Head of caudate nucleus (tissue), 42 donors: ENCODE data around the gene PCDHA6.
"Not testable (repeated sequence)": the region's sequence is repeated elsewhere in the genome, so short reads cannot be mapped to it uniquely, and the experiment has no call there.

Experiments
- DNase-seq, 42 donors: peaks; one replicate each; pipeline versions ENCODE4 v3.0.0 to v3.0.0-alpha.2; 2020 to 2021; ENCODE audit warnings: mixed read lengths in 7 of 42
- intact Hi-C: fragments of 100-400 bp; cut with DNase I; formaldehyde crosslinking; loops from one replicate; pipeline ENCODE4 v1.15.0; 2022

The PCDHA6 gene

DNA sequence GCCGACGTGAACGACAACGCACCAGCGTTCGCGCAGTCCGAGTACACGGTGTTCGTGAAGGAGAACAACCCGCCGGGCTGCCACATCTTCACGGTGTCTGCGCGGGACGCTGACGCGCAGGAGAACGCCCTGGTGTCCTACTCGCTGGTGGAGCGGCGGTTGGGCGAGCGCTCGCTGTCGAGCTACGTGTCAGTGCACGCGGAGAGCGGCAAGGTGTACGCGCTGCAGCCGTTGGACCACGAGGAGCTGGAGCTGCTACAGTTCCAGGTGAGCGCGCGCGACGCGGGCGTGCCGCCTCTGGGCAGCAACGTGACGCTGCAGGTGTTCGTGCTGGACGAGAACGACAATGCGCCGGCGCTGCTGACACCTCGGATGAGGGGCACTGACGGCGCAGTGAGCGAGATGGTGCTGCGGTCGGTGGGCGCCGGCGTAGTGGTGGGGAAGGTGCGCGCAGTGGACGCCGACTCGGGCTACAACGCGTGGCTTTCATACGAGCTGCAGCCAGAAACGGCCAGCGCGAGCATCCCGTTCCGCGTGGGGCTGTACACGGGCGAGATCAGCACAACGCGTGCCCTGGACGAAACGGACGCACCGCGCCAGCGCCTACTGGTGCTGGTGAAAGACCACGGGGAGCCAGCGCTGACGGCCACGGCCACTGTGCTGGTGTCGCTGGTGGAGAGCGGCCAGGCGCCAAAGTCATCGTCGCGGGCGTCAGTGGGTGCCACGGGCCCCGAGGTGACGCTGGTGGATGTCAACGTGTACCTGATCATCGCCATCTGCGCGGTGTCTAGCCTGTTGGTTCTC, 22.3 kb downstream of the PCDHA6 start:
- intact Hi-C loops, DNase-seq: not testable (repeated sequence)

DNA sequence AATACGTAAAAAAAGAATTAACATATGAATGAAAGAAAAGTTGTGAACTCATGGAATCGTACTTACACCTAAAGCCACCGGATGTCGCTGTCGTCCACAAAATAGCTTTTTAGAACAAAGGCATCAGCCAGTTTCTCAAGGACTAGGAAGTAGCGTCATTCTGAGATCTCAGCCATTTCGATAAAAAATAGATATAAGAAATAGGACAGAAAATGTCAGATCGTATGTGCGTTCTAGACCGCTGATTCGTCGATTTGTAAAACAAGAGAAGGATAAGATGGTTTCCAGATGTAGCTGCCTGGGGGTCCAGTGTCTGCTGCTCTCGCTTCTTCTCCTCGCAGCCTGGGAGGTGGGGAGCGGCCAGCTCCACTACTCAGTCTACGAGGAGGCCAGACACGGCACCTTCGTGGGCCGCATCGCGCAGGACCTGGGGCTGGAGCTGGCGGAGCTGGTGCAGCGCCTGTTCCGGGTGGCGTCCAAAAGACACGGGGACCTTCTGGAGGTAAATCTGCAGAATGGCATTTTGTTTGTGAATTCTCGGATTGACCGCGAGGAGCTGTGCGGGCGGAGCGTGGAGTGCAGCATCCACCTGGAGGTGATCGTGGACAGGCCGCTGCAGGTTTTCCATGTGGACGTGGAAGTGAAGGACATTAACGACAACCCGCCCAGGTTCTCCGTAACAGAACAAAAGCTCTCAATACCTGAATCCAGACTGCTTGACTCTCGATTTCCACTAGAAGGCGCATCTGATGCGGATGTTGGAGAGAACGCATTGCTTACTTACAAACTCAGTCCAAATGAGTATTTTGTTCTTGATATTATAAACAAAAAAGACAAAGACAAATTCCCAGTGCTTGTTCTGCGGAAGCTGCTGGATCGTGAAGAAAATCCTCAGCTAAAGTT, 28.3 kb downstream of the PCDHA6 start, which contains the start of gene PCDHA10:
PCDHA10 (plus strand) TSS at position 126 of the 903 bp plus-strand sequence; CDS start at position 278, 152 bp downstream.
- intact Hi-C loops, result no loop called here
- DNase-seq, result peak in 9 of 42 donors; percentile 20 to 48 (median 38)

DNA sequence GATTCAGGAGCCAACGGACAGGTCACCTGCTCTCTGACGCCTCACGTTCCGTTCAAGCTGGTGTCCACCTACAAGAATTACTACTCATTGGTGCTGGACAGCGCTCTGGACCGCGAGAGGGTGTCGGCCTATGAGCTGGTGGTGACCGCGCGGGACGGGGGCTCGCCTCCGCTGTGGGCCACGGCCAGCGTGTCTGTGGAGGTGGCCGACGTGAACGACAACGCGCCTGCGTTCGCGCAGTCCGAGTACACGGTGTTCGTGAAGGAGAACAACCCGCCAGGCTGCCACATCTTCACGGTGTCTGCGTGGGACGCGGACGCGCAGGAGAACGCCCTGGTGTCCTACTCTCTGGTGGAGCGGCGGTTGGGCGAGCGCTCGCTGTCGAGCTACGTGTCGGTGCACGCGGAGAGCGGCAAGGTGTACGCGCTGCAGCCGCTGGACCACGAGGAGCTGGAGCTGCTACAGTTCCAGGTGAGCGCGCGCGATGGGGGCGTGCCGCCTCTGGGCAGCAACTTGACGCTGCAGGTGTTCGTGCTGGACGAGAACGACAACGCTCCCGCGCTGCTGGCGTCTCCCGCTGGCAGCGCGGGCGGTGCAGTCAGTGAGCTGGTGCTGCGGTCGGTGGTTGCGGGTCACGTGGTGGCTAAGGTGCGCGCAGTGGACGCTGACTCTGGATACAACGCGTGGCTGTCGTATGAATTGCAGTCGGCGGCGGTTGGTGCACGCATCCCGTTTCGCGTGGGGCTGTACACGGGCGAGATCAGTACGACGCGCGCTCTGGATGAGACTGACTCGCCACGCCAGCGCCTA, 29.6 kb downstream of the PCDHA6 start:
- DNase-seq, result no peak
- intact Hi-C loops, result no loop called here

DNA sequence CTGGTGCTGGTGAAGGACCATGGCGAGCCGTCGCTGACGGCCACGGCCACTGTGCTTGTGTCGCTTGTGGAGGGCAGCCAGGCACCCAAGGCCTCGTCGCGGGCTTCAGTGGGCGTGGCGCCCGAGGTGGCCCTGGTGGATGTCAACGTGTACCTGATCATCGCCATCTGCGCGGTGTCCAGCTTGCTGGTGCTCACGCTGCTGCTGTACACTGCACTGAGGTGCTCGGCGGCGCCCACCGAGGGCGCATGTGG, 30.2 kb downstream of the PCDHA6 start:
- no peak for DNase-seq
- intact Hi-C loops, result no loop called here

DNA sequence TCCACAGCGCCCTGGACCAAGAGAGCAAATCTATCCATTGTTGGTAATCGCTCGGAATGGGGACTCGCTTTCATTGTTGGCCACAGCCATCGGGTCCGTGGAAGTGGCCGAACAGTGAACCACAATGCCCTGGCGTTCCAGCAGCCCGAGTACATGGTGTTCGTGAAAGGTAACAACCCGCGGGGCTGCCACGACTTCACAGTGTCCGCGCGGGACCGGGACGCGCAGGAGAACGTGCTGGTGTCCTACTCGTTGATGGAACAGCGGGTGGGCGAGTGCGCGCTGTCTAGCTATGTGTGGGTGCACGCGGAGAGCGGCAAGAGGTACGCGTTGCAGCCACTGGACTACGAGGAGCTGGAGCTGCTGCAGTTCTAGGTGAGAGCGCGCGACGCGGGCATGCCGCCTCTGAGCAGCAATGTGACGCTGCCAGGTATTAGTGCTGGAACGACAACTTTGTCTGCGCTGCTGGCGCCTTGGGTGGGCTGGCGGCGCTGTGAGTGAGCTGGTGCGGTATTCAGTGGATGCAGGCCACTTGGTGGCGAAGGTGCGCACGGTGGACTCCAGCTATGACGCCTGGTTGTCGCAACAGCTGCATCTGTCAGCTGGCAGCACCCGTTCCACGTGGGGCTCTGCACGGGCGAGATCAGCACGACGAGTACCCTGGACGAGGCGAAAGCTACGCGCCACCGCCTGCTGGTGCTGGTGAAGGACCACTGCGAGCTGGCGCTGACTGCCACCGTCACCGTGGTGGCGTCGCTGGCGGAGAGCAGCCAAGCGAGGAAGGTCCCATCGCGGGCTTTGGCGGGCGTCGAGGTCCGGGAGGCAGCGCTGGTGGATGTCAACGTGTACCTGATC, 34.9 kb downstream of the PCDHA6 start:
- intact Hi-C loops, result no loop called here
- no peak for DNase-seq

DNA sequence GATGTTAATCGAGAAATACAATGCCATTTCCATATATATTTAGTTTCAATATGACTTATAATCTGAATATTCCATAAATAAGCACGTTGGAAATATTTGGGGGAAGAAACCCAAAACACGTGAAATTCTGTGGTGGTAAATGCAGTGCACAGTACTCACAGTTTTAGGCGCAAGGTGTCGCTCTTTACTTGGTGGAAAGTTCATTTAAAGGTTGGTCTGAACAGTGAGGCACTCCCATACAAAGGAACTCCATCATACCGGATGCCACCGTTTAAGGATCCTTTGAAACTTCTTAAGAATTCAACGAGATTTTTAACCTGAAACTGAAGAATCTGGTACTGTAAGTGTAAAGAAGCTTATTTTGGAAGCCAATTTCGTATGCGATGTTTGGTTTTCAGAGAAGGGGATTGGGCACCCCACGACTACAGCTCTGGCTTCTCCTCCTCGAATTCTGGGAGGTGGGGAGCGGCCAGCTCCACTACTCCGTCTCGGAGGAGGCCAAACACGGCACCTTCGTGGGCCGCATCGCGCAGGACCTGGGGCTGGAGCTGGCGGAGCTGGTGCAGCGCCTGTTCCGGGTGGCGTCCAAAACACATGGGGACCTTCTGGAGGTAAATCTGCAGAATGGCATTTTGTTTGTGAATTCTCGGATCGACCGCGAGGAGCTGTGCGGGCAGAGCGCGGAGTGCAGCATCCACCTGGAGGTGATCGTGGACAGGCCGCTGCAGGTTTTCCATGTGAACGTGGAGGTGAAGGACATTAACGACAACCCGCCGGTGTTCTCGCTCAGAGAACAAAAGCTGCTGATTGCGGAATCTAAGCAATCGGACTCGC, 41.2 kb downstream of the PCDHA6 start, which contains the start of gene PCDHA11:
PCDHA11 (plus strand) TSS at position 237 of the 834 bp plus-strand sequence; CDS start at position 384, 147 bp downstream.
- DNase-seq, result peak in 20 of 42 donors; percentile 16 to 65 (median 36)
- intact Hi-C loops, result loop anchor here (5.0 kb wide), 1 partner anchor 173 kb away; no protein-coding TSS in a partner anchor

DNA sequence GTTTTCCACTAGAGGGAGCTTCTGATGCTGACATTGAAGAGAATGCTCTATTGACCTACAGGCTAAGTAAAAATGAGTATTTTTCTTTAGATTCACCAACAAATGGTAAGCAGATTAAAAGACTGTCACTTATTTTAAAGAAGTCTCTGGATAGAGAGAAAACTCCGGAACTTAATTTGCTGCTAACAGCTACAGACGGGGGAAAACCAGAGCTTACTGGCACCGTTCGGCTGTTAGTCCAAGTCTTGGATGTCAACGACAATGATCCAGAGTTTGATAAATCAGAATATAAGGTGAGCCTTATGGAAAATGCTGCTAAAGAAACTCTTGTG, 41.8 kb downstream of the PCDHA6 start:
- DNase-seq, result no peak
- intact Hi-C loops, result loop anchor here (5.0 kb wide), 1 partner anchor 173 kb away; no protein-coding TSS in a partner anchor

DNA sequence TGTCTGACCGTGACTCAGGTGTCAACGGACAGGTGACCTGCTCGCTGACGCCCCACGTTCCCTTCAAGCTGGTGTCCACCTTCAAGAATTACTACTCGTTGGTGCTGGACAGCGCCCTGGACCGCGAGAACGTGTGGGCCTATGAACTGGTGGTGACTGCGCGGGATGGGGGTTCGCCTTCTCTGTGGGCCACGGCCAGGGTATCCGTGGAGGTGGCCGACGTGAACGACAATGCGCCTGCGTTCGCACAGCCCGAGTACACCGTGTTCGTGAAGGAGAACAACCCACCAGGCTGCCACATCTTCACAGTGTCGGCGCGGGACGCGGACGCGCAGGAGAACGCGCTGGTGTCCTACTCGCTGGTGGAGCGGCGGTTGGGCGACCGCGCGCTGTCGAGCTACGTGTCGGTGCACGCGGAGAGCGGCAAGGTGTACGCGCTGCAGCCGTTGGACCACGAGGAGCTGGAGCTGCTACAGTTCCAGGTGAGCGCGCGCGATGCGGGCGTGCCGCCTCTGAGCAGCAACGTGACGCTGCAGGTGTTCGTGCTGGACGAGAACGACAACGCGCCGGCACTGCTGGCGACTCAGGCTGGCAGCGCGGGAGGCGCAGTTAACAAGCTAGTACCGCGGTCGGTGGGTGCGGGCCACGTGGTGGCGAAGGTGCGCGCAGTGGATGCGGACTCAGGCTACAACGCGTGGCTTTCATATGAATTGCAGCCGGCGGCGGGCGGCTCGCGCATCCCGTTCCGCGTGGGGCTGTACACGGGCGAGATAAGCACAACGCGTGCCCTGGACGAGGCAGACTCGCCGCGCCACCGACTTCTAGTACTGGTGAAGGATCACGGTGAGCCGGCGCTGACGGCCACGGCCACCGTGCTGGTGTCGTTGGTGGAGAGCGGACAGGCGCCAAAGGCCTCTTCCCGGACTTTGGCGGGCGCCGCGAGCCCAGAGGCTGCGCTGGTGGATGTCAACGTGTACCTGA, 42.8 kb downstream of the PCDHA6 start:
- intact Hi-C loops, result no loop called here
- no peak for DNase-seq

DNA sequence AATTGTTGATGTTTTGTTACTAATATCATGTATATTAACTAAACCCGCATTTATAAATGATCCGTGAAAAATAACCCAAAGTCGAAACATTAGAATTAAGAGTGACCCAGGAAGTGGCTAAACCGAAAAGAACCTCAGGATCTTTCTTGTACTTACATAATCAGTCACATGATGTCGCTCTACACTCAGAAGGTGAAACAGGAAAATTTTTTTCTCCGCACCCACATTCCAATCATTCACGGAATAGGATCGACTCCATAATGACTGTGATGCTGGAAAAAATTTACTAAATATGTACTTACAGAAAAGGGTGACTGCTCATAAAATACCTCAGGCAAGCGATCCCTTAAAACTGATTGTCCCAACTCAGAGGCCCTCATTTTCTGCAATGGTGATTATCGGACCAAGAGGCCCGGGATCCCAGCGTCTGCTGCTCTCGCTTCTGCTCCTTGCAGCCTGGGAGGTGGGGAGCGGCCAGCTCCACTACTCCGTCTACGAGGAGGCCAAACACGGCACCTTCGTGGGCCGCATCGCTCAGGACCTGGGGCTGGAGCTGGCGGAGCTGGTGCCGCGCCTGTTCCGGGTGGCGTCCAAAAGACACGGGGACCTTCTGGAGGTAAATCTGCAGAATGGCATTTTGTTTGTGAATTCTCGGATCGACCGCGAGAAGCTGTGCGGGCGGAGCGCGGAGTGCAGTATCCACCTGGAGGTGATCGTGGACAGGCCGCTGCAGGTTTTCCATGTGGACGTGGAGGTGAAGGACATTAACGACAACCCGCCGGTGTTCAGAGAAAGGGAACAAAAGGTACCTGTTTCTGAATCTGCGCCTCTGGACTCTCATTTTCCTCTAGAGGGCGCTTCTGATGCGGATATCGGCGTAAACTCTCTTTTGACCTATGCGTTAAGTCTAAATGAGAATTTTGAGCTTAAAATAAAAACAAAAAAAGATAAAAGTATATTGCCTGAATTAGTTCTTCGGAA, 47.6 kb downstream of the PCDHA6 start, which contains the start of gene PCDHA12:
PCDHA12 (plus strand) TSS at position 224 of the 981 bp plus-strand sequence; CDS start at position 389, 165 bp downstream.
- no peak for DNase-seq
- intact Hi-C loops, result no loop called here

DNA sequence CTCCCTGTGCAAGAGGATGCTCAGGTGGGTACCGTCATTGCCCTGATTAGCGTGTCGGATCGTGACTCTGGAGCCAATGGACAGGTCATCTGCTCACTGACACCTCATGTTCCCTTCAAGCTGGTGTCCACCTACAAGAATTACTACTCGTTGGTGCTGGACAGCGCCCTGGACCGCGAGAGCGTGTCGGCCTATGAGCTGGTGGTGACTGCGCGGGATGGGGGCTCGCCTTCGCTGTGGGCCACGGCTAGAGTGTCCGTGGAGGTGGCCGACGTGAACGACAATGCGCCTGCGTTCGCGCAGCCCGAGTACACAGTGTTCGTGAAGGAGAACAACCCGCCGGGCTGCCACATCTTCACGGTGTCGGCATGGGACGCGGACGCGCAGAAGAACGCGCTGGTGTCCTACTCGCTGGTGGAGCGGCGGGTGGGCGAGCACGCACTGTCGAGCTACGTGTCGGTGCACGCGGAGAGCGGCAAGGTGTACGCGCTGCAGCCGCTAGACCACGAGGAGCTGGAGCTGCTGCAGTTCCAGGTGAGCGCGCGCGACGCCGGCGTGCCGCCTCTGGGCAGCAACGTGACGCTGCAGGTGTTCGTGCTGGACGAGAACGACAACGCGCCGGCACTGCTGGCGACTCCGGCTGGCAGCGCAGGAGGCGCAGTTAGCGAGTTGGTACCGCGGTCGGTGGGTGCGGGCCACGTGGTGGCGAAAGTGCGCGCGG, 48.9 kb downstream of the PCDHA6 start:
- intact Hi-C loops, DNase-seq: not testable (repeated sequence)

DNA sequence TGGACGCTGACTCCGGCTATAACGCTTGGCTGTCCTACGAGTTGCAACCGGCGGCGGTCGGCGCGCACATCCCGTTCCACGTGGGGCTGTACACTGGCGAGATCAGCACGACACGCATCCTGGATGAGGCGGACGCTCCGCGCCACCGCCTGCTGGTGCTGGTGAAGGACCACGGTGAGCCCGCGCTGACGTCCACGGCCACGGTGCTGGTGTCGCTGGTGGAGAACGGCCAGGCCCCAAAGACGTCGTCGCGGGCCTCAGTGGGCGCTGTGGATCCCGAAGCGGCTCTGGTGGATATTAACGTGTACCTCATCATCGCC, 49.5 kb downstream of the PCDHA6 start:
- intact Hi-C loops, result no loop called here
- no peak for DNase-seq
